Stimulated activated CD8-positive, alpha-beta memory T cell treated with anti-CD3 and anti-CD28 coated beads, Interleukin-12 subunit alpha, Interleukin-12 subunit beta, amount 100 ng/mL, for 24 hours (primary cell): Measurements from ENCODE around the gene ATP8B3.
"Not testable (repeated sequence)": the region's sequence is repeated elsewhere in the genome, so short reads cannot be mapped to it uniquely, and the experiment has no call there.

Experiments
- DNase-seq: peaks from one replicate; pipeline ENCODE4 v3.0.0-alpha.2; 2020; ENCODE audit errors: extremely low read depth

Gene ATP8B3

DNA sequence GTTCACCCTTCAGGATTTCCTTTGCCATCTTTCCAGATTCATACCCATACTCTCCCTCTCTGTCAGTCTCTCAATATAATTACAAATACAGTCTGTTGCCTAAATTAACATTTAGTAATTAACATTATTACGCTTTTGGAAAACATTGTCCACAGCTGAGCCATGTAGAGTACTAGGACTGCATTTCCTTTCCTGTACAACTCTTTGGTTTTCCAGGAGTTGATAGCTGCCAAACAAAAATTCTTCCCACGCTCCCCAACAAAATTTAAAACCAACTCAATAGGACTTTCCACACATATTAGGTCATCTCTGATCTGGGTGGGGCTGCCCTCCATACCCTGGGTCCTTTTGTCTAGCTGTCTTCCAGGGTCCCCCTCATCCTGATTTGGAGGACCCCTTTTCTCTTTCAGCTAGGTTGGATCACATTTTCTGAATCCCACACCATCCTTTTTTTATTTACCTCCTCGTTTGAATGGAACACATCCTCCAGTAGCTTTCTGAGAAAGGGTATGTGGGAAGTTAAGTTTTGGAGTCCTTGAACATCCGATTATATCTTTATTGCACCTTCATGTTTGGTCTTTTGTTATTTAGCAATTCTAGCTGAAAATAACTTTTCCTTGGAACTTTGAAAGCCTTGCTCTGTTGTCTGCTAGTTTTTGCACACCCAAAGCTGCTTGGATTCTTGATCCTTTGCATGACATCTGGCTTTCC, 41.1 kb downstream of the ATP8B3 start:
- DNase-seq: no peak

DNA sequence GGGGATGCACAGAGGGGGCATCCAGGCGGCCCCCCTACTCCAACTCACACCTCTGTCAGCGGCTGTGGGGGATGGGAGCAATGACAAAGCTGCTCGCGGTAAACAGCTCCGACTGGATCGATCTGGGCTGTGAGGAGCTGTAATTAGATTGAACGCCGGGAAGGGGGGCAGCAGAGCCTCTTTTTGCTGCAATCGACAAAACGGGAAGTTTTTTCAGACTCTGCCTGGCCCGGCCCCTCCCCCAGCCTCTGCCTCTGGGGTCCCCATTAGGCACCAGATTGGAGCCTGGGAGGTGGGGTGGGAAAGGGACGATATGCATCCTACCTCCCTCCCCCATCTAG, 42.5 kb downstream of the ATP8B3 start:
- no peak for DNase-seq

DNA sequence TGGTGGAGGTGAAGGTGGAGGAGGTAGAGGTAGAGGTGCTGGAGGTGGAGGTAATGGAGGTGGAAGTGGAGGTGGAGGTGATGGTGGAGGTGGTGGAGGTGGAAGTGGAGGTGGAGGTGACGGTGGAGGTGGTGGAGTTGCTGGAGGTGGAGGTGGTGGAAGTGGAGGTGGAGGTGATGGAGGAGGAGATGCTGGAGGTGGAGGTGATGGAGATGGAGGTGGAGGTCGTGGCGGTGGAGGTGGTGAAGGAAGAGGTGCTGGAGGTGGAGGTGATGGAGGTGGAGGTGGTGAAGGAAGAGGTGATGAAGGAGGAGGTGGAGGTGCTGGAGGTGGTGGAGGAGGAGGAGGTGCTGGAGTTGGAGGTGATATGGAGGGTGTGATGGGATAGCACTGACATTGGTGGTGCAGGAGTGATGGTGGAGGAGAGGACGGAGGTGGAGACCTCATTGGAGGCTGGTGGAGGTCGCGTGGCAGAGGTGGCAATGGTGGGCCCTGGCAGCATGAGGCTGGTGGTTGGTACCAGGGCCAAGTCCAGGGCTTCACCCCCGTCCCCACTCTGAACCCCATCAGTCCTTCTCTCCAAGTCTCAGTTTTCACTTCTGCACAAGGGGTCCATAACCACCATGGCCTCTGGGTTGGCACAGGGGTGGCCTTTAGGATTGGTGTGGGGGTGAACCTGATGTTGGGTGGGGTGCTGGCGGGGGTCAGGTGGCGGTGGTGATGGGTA, 43.0 kb downstream of the ATP8B3 start:
- no peak for DNase-seq

DNA sequence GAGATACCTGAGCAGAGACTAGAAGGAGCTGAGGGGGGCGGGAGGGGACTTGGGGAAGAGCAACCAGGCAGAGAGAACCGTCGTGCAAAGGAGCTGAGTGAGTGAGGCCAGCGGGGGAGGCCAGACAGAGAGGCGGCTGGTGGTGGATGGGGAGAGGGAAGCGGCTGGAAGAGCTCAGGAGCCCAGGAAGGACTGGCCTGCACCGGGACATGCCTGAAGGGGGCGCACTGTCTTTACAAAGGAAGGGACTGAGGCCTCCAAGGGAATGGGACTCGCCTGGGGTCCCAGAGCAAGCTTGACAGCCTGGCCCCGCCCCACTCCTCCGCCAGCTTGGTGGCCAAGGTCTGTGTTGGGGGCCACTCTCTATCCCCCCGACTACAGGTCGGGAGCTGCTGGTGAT, 43.8 kb downstream of the ATP8B3 start:
- DNase-seq: no peak

DNA sequence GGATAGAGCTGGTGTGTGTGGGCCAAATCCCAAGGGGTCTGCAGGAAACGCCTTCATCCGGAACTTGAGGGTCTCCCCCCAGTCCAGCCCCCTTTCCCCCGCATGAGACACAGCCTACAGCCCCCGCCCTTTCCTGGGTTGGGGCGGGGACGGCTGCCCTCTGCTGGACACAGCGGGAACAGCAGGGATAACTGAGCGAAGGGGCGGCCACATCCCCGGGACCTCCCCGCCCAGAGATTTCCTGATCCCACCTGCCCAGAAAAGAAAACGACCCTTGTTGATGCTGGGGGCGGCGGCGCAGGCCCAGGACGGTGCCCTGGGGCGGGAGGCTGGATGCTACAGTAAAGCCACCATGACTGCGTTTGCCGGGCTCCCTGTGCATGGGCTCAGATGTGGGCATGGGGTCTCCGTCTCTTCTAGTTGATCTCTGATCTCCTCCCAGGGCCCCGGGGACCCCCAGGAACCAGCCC, 44.6 kb downstream of the ATP8B3 start:
- no peak for DNase-seq

DNA sequence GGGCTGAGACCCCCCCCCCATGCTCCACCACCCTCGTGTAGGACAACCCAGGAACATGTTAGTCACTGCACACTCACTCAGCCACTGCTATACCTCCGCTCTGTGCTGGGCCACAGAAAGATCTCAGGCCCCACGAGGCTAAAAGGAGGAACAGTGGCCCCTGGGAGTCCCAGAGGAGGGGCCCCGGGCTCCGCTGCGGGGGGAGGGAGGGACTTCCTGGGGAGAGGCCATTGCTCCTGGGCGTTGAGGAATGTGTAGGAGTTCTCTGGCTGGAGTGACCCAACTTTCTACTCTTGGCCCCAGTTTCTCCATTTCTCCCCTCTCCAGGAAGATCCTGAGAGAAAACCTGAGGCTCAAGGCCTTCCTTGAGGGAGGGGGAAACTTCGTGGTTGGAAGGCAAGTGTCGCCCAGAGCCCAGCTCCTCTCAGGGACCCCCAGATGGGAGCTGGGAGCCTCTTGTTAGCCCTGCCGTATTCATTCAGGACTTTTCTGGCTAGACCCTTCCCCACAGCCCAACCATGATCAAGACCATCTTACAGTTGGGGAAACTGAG, 45.2 kb downstream of the ATP8B3 start:
- DNase-seq: no peak

DNA sequence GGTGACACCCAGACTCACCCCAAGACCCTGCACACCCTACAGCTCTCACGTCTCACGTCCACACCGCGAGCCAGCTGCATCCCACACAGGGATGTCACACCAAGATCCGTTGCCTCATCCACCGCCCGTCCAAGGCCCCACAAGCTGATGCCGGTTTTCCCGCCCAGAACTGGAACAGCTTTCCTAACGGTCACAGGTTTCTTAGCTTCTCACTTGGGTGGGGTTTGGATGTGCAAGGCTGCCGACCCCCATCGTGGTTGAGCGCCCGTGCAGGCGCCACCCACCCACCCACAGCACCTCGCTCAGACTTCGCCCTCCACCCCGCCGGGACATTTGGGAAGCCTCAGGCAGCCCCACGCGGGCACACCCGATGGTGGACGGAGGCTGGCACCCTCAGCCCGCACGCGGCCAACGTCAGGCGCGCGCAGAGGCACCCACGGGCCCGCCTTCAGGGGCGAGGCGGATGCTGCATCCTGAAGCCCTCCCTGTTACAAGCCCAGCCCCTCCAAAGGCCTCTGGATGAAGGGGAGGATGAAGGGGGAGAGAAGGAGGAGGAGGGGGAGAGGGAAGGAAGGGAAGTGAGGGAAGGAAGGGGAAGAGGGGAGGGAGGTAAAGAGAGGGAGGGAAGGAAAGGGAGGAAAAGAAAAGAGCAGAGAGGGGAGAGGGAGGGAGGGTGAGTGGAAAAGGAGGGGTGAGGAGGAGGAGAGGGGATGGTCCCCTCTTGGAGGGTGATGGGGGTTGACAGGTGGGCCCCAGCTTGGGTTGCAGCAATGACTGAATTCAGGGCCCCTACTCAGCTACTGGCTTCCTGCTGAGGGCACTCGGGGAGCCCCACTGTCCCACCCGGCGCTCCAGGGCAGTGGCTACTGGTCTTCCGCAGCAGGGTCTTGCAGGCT, 45.9 kb downstream of the ATP8B3 start:
- no peak for DNase-seq

DNA sequence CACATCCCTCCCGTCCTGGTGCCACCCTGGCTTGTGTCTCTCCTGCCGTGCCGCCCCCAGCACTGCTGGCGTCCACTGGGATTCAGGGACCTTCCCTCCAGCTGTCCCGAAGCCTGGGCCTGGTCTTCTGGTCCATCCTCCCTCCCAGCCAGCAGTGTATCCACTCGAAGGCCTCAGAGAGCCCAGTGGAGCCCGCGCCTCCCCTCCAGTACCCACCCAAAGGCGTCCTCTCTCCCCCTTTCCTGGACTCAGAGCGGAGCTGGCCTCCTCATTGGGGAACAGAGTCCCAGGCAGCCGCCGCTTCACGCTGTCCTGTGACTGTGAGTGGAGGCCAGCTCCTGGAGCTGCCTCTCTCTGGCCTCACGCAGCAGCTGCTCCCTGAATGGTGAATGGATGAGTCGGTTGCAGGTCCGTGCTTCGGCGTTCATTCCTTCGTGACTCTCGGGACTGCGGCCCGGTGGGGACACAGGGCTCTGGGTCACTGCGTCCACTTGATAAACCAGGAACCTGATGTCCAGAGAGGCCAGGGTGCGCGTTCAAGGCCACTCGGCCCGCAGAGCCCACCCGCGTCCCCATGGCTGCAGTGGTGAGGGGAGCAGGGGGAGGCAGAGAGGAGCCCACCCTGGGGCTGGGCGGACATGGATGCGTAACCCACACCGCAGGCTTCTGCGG, 46.7 kb downstream of the ATP8B3 start:
- DNase-seq: no peak

DNA sequence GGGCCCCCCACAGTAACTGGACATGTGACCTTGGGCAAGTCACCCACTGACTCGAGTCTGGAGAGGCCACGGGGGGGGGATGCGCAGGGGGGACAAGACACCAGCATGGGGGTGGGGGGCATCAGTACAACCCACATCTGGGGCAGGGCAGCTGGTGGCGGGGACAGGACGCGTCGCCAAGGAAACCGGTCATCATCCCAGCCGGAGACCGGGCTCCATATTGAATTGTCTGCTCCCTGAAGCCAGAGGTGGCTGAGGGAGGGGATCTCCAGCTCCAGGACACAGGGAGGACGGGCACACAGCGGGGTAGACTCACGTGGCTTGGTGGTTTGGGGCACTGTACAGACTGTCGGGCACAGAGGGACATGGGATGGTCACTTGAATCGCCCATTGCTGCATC, 47.3 kb downstream of the ATP8B3 start:
- no peak for DNase-seq

DNA sequence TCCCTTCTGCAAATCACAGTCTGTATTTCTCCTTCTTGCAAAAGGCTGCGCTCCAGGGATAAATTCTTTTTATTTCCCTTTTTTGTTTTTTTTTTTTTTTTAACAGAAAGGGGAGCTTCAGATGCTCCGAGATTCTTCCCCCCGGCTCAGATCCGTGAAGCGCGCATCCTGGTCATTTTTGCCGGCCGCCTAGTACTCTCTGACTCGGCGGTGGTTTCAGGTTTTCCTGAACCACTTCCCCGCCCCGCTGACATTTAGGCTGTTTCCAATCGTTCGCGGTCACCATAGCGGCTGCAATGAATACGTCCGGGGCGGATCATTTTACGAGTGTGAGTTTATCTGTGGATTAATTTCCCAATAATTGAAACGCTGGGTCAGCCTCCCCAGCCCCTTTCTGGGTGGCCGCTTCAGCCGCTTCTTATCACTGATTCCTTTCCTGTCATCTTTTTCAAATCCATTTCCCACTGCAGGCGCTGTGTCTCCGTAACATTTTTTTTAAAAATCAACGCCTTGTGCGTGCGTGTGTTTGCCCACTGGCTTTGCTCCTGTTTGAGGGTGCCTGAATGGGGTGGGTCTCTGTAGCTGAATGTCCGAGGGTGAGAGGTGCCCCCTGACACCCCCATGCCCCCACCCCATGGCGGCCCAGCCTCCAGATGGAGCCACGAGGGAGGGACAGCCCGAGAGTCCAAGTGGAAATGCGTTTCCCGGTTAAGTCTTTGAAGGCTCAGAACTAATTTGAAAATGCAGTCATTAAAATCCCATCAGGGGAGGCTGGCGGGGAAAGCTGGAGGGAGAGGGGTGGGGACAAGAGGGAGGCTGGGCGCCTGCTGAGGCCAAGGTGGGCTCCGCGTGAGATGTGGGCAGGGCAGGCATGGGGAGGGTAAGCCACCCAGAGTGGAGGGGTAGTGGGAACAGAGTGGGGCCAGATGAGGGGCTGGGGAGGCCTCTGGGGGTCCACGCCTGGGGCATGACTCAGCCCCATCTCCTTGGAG, 48.1 kb downstream of the ATP8B3 start:
- no peak for DNase-seq

DNA sequence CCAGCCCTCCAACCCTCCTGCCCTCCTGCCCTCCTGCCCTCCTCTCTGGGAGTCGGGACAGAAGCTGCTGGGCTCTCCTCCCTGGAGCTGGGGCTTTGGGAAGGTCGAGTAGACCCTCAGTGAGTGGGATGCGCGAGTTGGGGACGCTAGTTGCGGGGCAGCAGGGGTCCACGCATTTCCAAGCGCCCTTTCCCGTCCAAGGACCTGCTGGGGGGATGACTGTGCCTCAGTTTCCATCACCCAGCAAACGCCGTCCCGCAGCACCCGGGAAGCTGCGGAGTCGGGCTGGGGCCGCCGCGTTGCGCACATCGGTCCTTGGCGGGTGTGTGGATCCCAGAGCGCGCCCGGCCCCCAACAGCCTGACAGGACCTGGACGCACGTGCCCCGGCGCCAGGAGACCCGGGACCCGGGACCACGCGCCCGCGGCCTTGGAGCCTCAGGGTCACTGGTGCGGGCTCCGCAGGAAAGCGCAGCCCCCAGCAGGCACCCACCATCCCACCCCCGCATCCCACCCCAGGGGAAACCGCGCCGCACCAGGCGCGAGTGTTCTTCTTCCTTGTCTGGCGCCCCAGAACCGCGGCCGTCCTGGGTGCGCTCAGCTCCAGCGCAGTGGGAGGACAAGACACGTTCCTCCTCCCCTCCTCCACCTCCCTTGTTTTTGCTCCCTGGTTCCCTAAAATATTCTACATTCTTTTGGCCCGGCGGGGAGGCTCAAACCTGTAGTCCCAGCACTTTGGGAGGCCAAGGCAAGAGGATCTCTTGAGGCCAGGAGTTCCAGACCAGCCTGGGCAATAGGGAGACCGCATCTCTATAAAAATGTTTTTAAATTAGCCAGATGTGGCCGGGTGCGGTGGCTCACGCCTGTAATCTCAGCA, 49.6 kb downstream of the ATP8B3 start:
- no peak for DNase-seq

DNA sequence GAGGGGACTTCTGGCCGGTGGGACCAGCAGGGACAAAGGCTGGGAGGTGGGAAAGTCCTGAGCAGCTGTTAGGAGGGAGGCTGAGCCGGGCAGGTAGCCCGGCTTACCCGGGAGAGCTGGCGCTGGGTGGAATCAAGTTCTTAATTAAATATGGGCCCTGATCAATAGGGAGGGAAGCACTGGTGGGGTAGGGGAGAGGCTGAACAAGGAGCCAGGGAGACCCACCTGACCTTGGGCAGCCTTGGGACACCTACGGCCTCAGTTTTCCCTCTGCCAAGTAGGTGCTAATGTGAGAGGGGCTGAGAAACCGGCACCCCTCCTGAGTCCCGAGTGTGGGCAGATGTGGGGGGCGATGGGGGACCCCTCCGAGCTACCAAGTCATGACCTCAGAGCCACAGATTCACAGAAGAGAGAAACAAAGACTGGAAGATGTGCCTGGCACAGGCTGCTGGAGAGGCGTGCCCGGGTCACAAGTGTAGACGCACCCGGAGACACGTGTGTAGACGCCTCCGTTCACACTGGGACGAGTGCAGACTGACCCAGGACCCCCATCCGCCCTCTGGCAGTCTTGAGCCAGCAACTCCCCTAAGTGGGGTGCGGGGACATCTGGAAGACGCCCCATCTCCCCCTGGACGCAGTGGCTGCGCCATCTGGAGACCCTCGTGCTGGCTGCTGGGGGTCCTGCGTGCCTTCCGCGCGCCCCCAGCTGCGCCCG, 50.4 kb downstream of the ATP8B3 start:
- no peak for DNase-seq

DNA sequence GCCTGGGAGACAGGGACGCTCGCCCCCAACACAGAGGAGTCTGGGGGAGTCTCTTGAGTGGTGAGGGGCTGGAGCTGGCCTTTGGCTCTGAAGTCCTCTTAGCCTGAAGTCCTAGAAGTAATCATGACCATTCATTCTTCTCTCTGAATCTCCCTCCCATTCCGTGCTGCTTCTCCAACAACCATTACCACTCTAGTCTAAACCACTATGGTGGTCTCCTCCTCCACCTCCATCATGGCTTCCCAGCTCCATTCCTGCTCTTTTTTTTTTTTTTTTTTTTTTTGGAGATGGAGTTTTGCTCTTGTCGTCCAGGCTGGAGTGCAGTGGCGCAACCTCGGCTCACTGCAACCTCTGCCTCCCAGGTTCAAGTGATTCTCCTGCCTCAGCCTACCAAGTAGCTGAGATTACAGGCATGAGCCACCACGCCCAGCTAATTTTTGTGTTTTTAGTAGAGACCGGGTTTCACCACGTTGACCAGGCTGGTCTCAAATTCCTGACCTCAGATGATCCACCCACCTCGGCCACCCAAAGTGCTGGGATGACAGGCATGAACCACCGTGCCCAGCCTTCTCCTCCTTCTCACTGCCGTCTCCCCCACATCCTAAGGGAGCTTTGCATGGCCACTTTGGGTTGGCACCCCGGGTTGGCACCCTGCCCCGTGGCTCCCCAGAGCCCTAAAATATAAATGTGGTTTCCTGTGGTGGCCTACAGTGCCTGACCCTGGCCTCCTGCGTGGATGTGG, 51.1 kb downstream of the ATP8B3 start:
- DNase-seq: not testable (repeated sequence)

DNA sequence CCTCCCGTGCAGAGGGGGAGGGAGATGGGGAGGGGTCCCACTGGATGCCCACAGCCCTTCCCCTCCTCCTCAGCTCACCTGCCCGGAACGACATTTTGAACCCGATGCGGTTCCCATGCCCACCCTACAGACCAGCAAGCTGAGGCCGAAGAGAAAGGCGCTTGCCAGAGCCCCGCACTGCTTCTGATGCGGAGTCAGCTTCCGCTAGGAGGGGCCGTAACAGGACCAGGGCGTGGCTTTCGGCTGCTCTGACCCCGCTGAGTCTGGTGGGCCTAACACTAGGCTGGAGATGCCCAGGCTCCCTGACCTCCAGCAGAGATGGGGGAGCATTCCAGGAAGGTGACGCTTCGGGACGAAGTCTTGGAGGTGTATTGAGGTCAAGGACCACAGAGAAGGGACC, 52.1 kb downstream of the ATP8B3 start:
- DNase-seq: no peak

DNA sequence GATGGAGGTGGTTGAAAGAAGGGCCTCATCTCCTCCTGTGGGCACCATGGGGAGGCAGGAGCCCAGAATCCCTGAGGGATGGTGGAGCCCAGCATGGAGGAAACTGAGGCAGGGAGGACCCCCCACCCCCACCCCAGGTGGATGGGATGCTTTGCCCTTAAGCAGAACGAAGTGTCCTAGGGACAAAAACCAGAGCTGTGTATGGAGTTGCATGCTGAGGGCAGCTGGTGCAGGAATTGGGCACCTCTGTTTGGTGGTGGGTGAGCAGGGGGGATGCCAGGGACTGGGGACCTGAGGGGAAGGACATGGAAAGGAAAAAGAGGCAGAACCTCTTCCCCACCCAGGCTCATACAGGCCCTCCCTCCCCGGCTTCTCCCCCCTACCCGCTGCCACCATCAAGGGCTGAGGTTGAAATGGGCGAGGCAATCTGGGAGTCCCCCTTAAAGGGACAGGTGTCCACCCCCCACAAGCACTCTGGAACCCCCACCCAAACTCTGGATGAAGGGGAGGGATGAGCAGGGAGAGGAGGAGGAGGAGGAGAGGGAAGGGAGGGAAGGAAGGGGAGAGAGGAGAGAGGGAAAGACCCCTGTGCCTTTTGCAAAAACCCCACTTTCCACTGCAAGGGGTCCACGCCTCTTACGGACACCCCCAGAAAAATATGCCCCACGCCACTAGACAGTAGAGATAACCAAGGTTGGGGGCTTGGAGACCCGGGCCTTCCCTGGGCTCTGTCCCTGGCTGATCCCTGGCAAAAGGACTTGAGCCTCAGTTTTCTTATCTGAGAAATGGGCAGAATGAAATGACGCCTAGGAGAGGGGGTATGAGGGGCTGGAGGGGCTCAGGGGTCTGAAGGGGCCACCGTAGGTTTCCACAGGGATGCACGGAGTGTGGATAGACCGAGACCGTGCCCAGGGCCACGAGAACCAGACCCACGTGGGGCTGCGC, 52.8 kb downstream of the ATP8B3 start:
- DNase-seq: no peak

DNA sequence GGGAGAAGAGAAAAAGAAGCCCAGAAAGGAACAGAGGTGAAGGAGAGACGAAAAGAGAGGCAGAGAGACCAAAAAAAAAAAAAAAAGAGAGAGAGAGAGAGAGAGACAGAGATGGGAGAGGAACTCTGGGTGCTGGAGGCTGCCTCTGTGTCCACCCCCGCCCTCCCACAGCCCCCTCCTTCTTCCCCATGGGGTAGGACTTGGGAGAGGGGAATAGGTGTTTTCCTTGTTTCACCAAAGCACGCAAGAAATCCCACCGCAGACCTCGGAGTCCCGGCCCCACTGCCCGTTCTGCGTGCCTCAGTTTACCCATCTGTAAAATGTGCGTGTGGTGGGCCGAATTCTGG, 53.9 kb downstream of the ATP8B3 start:
- DNase-seq: no peak
